MM.1S (cell line): ENCODE results near the gene TOP2A.
"Not testable (repeated sequence)": the region's sequence is repeated elsewhere in the genome, so short reads cannot be mapped to it uniquely, and the experiment has no call there.

ENCODE experiments used
- DNase-seq: peaks from one replicate; pipeline ENCODE4 v3.0.0-alpha.2; 2015
- H2AFZ ChIP-seq: fragments of 300-600 bp; sonication (generic); 2 replicates; pipeline ENCODE4 v1.6.0; 2016; ENCODE audit warnings: antibody characterized with exemption, low read length
- H3F3A ChIP-seq: fragments of 300-600 bp; sonication (generic); 2 replicates; pipeline ENCODE4 v1.6.1; 2016; ENCODE audit warnings: mild to moderate bottlenecking, antibody characterized with exemption, low read length, moderate library complexity, mixed read lengths; ENCODE audit not compliant: insufficient read depth
- H3K27ac ChIP-seq: fragments of 300-600 bp; sonication (generic); 2 replicates; pipeline ENCODE4 v1.5.1; 2016; ENCODE audit warnings: mild to moderate bottlenecking, low read length
- H3K27me3 ChIP-seq: fragments of 300-600 bp; sonication (generic); replicated peaks from 2 replicates; pipeline ENCODE4 v1.6.0; 2016; ENCODE audit warnings: low read length; ENCODE audit not compliant: insufficient read depth
- H3K36me3 ChIP-seq: fragments of 300-600 bp; sonication (generic); replicated peaks from 2 replicates; pipeline ENCODE4 v1.6.1; 2016; ENCODE audit warnings: mild to moderate bottlenecking, low read length, mixed read lengths; ENCODE audit not compliant: insufficient read depth
- H3K4me1 ChIP-seq: fragments of 300-600 bp; sonication (generic); 2 replicates; pipeline ENCODE4 v1.6.1; 2016; ENCODE audit warnings: low read length, mixed read lengths
- H3K4me2 ChIP-seq: fragments of 300-600 bp; sonication (generic); 2 replicates; pipeline ENCODE4 v1.6.0; 2016; ENCODE audit warnings: low read depth, low read length
- H3K4me3 ChIP-seq: fragments of 300-600 bp; sonication (generic); 2 replicates; pipeline ENCODE4 v1.5.1; 2016; ENCODE audit warnings: low read length, mixed read lengths
- H3K79me2 ChIP-seq: fragments of 300-600 bp; sonication (generic); 2 replicates; pipeline ENCODE4 v1.6.1; 2016; ENCODE audit warnings: mixed run types, low read length, mixed read lengths
- H3K9ac ChIP-seq: fragments of 300-600 bp; sonication (generic); 2 replicates; pipeline ENCODE4 v1.6.1; 2016; ENCODE audit warnings: low read length, mixed read lengths
- H3K9me2 ChIP-seq: fragments of 300-600 bp; sonication (generic); replicated peaks from 2 replicates; pipeline ENCODE4 v1.6.1; 2016; ENCODE audit warnings: mild to moderate bottlenecking, low read length, mixed read lengths; ENCODE audit not compliant: insufficient read depth
- H3K9me3 ChIP-seq: fragments of 300-600 bp; sonication (generic); replicated peaks from 2 replicates; pipeline ENCODE4 v1.6.1; 2016; ENCODE audit warnings: mild to moderate bottlenecking, low read length, mixed read lengths; ENCODE audit not compliant: insufficient read depth
- H4K20me1 ChIP-seq: fragments of 300-600 bp; sonication (generic); 2 replicates; pipeline ENCODE4 v1.6.1; 2016; ENCODE audit warnings: mild to moderate bottlenecking, low read length, moderate library complexity, mixed read lengths; ENCODE audit not compliant: insufficient read depth
- CTCF ChIP-seq: fragments of 300-600 bp; sonication (generic); IDR thresholded peaks from 2 replicates; pipeline ENCODE4 v1.5.1; 2016; ENCODE audit warnings: antibody characterized with exemption, low read length, mixed read lengths
- EZH2 ChIP-seq: fragments of 300-600 bp; sonication (generic); optimal IDR thresholded peaks from 2 replicates; pipeline ENCODE3; 2017; ENCODE audit warnings: low read depth, mild to moderate bottlenecking, antibody characterized with exemption, low read length, mixed read lengths
- EZH2phosphoT487 ChIP-seq: fragments of 300-600 bp; sonication (generic); IDR thresholded peaks from 2 replicates; pipeline ENCODE4 v1.6.1; 2018; ENCODE audit warnings: antibody characterized with exemption, low read length

The TOP2A gene

GRCh38 chr17:40372031-40372430, 45.7 kb downstream of the TOP2A start:
- Histone ChIP-seq H3K4me2 (no peak overlapping the region), H3K9ac (no peak overlapping the region), H3K36me3 (no peaks in the 10 kb centered on the region), H3F3A (no peaks in the 10 kb centered on the region), H3K9me3 (no peaks in the 10 kb centered on the region), H3K4me3 (no peak overlapping the region), H2AFZ (no peak overlapping the region), H3K27me3 (no peaks in the 10 kb centered on the region), H3K27ac (no peak overlapping the region), H3K9me2 (no peaks in the 10 kb centered on the region), H4K20me1 (no peaks in the 10 kb centered on the region), H3K79me2 (no peaks in the 10 kb centered on the region), H3K4me1 (peaks cover 5% of the 10 kb centered on the region; the same call in 1 of the 2 replicates)
- no peak for TF ChIP-seq EZH2phosphoT487
- no peak for TF ChIP-seq EZH2
- DNase-seq, result no peak

GRCh38 chr17:40371261-40371929, 46.3 kb downstream of the TOP2A start:
- no peak for DNase-seq
- H2AFZ ChIP-seq, result no peak overlapping the region
- no peak overlapping the region for H3K4me3 ChIP-seq
- H3K4me2 ChIP-seq, result no peak overlapping the region
- no peaks in the 10 kb centered on the region for H4K20me1 ChIP-seq
- no peaks in the 10 kb centered on the region for H3K9me2 ChIP-seq
- no peak overlapping the region for H3K9ac ChIP-seq
- no peaks in the 10 kb centered on the region for H3K36me3 ChIP-seq
- no peaks in the 10 kb centered on the region for H3K27me3 ChIP-seq
- H3K9me3 ChIP-seq, result no peaks in the 10 kb centered on the region
- H3F3A ChIP-seq, result no peaks in the 10 kb centered on the region
- no peak overlapping the region for H3K27ac ChIP-seq
- peaks cover 5% of the 10 kb centered on the region; the same call in 1 of the 2 replicates for H3K4me1 ChIP-seq
- H3K79me2 ChIP-seq, result no peaks in the 10 kb centered on the region
- no peak for TF ChIP-seq EZH2
- TF ChIP-seq EZH2phosphoT487, result no peak
- TF ChIP-seq CTCF, result no peak

- H3K4me1 ChIP-seq, result peaks cover 5% of the 10 kb centered on the region; the same call in 1 of the 2 replicates
- no peaks in the 10 kb centered on the region for H3K27me3 ChIP-seq
- H3K79me2 ChIP-seq, result no peaks in the 10 kb centered on the region
- no peaks in the 10 kb centered on the region for H3F3A ChIP-seq
- H3K9me3 ChIP-seq, result no peaks in the 10 kb centered on the region
- no peak overlapping the region for H3K4me3 ChIP-seq
- no peaks in the 10 kb centered on the region for H4K20me1 ChIP-seq
- H3K27ac ChIP-seq, result no peak overlapping the region
- H3K9me2 ChIP-seq, result no peaks in the 10 kb centered on the region
- DNase-seq, result no peak
- TF ChIP-seq EZH2 (no peak), CTCF (no peak), EZH2phosphoT487 (no peak)
- H3K9ac ChIP-seq, result no peak overlapping the region
- H2AFZ ChIP-seq, result no peak overlapping the region
- no peak overlapping the region for H3K4me2 ChIP-seq
- no peaks in the 10 kb centered on the region for H3K36me3 ChIP-seq
Observed at GRCh38 chr17:40369923-40370322, 47.8 kb downstream of the TOP2A start.

- not testable (repeated sequence) for H3F3A ChIP-seq, DNase-seq, H3K9ac ChIP-seq, H3K79me2 ChIP-seq, H3K9me3 ChIP-seq, H3K36me3 ChIP-seq, H2AFZ ChIP-seq, H3K27me3 ChIP-seq, H3K4me1 ChIP-seq, H3K4me3 ChIP-seq, H4K20me1 ChIP-seq, H3K9me2 ChIP-seq, H3K27ac ChIP-seq, H3K4me2 ChIP-seq
Observed at GRCh38 chr17:40367728-40368127, 50.0 kb downstream of the TOP2A start.
